ENCODE data around the gene MUC5AC. TPM values are rescaled to one million over a fixed set of nuclear protein-coding genes. Genes with fewer than 3 reads are reported as not detected.

MUC5AC gene
- total RNA-seq, 1 donor from 2014 or later = not detected

DNA sequence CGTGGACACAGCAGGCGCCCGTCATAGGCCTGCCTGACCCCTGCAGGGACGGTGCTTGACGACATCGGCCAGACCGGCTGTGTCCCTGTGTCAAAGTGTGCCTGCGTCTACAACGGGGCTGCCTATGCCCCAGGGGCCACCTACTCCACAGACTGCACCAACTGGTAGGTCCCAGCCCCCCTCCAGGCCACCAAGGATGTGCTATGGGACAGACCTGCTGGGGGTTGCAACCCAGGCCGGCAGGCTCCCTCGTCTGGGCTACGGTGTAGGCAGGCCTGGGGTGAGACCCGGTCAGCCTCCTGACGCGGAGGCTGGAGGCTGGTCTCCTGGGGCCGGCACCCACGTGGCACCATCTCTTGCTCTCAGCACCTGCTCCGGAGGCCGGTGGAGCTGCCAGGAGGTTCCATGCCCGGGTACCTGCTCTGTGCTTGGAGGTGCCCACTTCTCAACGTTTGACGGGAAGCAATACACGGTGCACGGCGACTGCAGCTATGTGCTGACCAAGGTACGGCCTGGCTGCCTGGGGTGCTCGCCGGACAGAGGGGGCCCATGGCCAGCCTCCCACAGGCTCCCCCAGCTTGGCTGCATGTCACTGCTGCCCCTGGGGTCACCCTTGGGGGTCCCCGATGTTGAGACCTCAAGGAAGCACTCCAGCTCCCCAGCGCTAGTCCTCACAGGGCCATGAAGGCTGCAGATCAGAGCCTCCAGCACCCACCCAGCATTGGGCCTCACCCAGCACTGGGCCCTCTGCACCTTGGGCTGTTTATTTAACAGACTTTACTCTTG, 7.7 kb downstream of the MUC5AC start:
- no peak for DNase-seq (ENCODE audit: low spot score)
- Mint-ChIP-seq H3K4me3 (ENCODE audit: unreplicated experiment) (no peak overlapping the region), H3K36me3 (ENCODE audit: low read depth, unreplicated experiment) (no peaks in the 10 kb centered on the region), H3K4me1 (ENCODE audit: unreplicated experiment) (no peaks in the 10 kb centered on the region), H3K27ac (ENCODE audit: unreplicated experiment) (no peak overlapping the region), H3K9me3 (ENCODE audit: unreplicated experiment) (no peaks in the 10 kb centered on the region), H3K27me3 (ENCODE audit: unreplicated experiment) (no peaks in the 10 kb centered on the region)
- TF ChIP-seq, protein P1, sequence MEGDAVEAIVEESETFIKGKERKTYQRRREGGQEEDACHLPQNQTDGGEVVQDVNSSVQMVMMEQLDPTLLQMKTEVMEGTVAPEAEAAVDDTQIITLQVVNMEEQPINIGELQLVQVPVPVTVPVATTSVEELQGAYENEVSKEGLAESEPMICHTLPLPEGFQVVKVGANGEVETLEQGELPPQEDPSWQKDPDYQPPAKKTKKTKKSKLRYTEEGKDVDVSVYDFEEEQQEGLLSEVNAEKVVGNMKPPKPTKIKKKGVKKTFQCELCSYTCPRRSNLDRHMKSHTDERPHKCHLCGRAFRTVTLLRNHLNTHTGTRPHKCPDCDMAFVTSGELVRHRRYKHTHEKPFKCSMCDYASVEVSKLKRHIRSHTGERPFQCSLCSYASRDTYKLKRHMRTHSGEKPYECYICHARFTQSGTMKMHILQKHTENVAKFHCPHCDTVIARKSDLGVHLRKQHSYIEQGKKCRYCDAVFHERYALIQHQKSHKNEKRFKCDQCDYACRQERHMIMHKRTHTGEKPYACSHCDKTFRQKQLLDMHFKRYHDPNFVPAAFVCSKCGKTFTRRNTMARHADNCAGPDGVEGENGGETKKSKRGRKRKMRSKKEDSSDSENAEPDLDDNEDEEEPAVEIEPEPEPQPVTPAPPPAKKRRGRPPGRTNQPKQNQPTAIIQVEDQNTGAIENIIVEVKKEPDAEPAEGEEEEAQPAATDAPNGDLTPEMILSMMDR (IDR thresholded peaks at IDR 0.05; ENCODE audit: unreplicated experiment) = no peak

GRCh38 chr11:1167256-1167655, 9.5 kb downstream of the MUC5AC start:
- H3K27me3 Mint-ChIP-seq (ENCODE audit: unreplicated experiment) = no peaks in the 10 kb centered on the region
- no peaks in the 10 kb centered on the region for H3K9me3 Mint-ChIP-seq (ENCODE audit: unreplicated experiment)
- no peak for DNase-seq (ENCODE audit: low spot score)
- no peaks in the 10 kb centered on the region for H3K4me1 Mint-ChIP-seq (ENCODE audit: unreplicated experiment)
- H3K27ac Mint-ChIP-seq (ENCODE audit: unreplicated experiment) = peak overlapping the region; percentile 9
- TF ChIP-seq, protein P1 (IDR thresholded peaks at IDR 0.05; ENCODE audit: unreplicated experiment) = no peak
- H3K36me3 Mint-ChIP-seq (ENCODE audit: low read depth, unreplicated experiment) = no peaks in the 10 kb centered on the region
- H3K4me3 Mint-ChIP-seq (ENCODE audit: unreplicated experiment) = no peak overlapping the region

DNA sequence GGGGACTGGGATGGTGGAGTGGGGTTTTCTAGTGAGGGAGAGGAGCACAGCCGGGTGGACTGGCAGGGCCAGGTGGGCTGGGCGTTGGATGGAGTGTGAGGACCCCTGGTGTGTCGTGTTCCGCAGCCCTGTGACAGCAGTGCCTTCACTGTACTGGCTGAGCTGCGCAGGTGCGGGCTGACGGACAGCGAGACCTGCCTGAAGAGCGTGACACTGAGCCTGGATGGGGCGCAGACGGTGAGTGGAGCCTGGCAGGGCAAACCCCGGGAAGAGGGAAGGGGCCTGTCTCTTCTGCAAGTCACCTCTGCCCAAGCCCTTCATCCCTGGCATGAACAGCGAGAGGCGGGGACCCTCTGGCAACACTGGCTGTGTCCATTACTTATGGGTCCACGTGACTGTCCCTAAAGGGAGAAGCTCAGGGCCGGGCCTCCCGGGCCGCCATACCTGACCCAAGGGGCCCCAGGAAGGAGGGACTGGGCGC, 10.0 kb downstream of the MUC5AC start:
- TF ChIP-seq, protein P1 (IDR thresholded peaks at IDR 0.05; ENCODE audit: unreplicated experiment) = no peak
- Mint-ChIP-seq H3K4me1 (ENCODE audit: unreplicated experiment) (no peaks in the 10 kb centered on the region), H3K9me3 (ENCODE audit: unreplicated experiment) (no peaks in the 10 kb centered on the region), H3K4me3 (ENCODE audit: unreplicated experiment) (no peak overlapping the region), H3K27ac (ENCODE audit: unreplicated experiment) (no peak overlapping the region), H3K27me3 (ENCODE audit: unreplicated experiment) (no peaks in the 10 kb centered on the region), H3K36me3 (ENCODE audit: low read depth, unreplicated experiment) (no peaks in the 10 kb centered on the region)
- DNase-seq (ENCODE audit: low spot score) = no peak

DNA sequence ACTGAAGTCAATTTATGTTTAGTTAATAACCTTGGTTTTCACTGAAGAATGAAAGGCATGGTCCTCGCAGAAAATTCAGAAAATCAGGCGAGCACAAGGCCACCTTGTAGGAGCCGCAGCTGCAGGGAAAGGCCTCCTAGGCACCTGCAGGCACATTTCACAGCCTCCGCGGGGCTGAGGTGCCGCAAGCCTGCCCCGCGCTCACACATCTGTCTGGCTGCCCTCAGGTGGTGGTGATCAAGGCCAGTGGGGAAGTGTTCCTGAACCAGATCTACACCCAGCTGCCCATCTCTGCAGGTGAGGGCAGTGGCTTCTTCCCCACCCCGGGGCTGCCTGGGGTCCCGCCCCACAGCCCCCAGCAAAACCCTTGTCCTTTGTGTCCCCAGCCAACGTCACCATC, 10.5 kb downstream of the MUC5AC start:
- DNase-seq (ENCODE audit: low spot score) = no peak
- Mint-ChIP-seq H3K9me3 (ENCODE audit: unreplicated experiment) (no peaks in the 10 kb centered on the region), H3K4me1 (ENCODE audit: unreplicated experiment) (no peaks in the 10 kb centered on the region), H3K4me3 (ENCODE audit: unreplicated experiment) (no peak overlapping the region), H3K27ac (ENCODE audit: unreplicated experiment) (no peak overlapping the region), H3K36me3 (ENCODE audit: low read depth, unreplicated experiment) (no peaks in the 10 kb centered on the region), H3K27me3 (ENCODE audit: unreplicated experiment) (no peaks in the 10 kb centered on the region)
- TF ChIP-seq, protein P1 (IDR thresholded peaks at IDR 0.05; ENCODE audit: unreplicated experiment) = no peak

DNA sequence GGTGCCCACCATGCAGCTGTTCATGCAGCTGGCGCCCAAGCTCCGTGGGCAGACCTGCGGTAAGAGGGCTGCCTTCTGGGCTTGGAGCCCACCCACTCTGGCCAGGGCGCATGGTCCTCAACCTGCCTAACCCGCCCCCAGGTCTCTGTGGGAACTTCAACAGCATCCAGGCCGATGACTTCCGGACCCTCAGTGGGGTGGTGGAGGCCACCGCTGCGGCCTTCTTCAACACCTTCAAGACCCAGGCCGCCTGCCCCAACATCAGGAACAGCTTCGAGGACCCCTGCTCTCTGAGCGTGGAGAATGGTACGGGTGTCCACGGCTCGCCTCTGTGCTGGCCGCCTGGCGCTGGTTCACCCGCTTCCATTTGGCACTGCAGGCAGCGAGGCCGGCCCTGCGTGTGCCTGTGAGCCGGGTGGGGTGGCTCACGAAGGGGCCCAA, 11.0 kb downstream of the MUC5AC start:
- no peak overlapping the region for H3K4me3 Mint-ChIP-seq (ENCODE audit: unreplicated experiment)

More for the DNA sequence above, 11.0 kb downstream of the MUC5AC start:
- no peaks in the 10 kb centered on the region for H3K36me3 Mint-ChIP-seq (ENCODE audit: low read depth, unreplicated experiment)
- H3K27me3 Mint-ChIP-seq (ENCODE audit: unreplicated experiment) = no peaks in the 10 kb centered on the region
- H3K9me3 Mint-ChIP-seq (ENCODE audit: unreplicated experiment) = no peaks in the 10 kb centered on the region
- H3K27ac Mint-ChIP-seq (ENCODE audit: unreplicated experiment) = no peak overlapping the region
- H3K4me1 Mint-ChIP-seq (ENCODE audit: unreplicated experiment) = no peaks in the 10 kb centered on the region
- TF ChIP-seq, protein P1 (IDR thresholded peaks at IDR 0.05; ENCODE audit: unreplicated experiment) = no peak
- no peak for DNase-seq (ENCODE audit: low spot score)
